Measurements from ENCODE around the gene CDK5RAP2.

GRCh38 chr9:120433701-120434100 lies 146.3 kb downstream of the CDK5RAP2 start:
- no peak for TF ChIP-seq EZH2phosphoT487 (IDR thresholded peaks at IDR 0.05; ENCODE audit: insufficient read depth, low read depth)
- TF ChIP-seq EZH2 (IDR thresholded peaks at IDR 0.05; ENCODE audit: insufficient read depth, poor library complexity, severe bottlenecking): no peak
